ENCODE results near the gene MYH7.

GRCh38 chr14:23482823-23483148 is 47.3 kb upstream of the MYH7 start:
- no peak for TF ChIP-seq CTCF (conservative IDR thresholded peaks at IDR 0.05)
- no peak for TF ChIP-seq ZFX (IDR thresholded peaks at IDR 0.05)

Measured in C4-2B (cell line).